Epithelial cell of esophagus (primary cell): ENCODE results near the gene NAA15.
A peak's percentile ranks its signal among the peaks of the same experiment; 100 is the strongest.
"Not testable (repeated sequence)": the region's sequence is repeated elsewhere in the genome, so short reads cannot be mapped to it uniquely, and the experiment has no call there.

Source experiments
- DNase-seq: peaks from one replicate; pipeline ENCODE4 v3.0.0; 2010; ENCODE audit warnings: low read depth
- H3K4me3 ChIP-seq: 2 replicates; pipeline ENCODE4 v1.5.1; 2011; ENCODE audit warnings: mild to moderate bottlenecking, low read length, control low read depth
- TF ChIP-seq, protein P1 (sequence below): IDR thresholded peaks from 2 replicates; pipeline ENCODE4 v1.5.1; 2011; ENCODE audit warnings: low read depth, mild to moderate bottlenecking, low read length, control low read depth, inconsistent platforms; ENCODE audit not compliant: insufficient read depth; ENCODE audit errors: missing control alignments

The NAA15 gene

GRCh38 chr4:139457318-139457717, 156.0 kb downstream of the NAA15 start:
- H3K4me3 ChIP-seq = no peak overlapping the region
- TF ChIP-seq, protein P1, sequence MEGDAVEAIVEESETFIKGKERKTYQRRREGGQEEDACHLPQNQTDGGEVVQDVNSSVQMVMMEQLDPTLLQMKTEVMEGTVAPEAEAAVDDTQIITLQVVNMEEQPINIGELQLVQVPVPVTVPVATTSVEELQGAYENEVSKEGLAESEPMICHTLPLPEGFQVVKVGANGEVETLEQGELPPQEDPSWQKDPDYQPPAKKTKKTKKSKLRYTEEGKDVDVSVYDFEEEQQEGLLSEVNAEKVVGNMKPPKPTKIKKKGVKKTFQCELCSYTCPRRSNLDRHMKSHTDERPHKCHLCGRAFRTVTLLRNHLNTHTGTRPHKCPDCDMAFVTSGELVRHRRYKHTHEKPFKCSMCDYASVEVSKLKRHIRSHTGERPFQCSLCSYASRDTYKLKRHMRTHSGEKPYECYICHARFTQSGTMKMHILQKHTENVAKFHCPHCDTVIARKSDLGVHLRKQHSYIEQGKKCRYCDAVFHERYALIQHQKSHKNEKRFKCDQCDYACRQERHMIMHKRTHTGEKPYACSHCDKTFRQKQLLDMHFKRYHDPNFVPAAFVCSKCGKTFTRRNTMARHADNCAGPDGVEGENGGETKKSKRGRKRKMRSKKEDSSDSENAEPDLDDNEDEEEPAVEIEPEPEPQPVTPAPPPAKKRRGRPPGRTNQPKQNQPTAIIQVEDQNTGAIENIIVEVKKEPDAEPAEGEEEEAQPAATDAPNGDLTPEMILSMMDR = no peak
- DNase-seq = peak; percentile 34

DNA sequence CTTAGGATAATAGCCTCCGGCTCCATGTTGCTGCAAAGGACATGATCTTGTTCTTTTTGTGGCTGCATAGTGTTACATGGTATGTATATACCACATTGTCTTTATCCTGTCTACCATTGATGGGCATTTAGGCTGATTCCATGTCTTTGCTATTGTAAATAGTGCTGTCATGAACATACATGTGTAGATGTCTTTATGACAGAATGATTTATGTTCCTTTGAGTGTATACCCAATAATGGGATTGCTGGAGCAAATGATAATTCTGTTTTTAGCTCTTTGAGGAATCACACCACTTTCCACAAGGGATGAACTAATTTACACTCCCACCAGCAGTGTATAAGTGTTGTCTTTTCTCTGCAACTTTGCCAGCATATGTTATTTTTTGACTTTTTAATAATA, 157.2 kb downstream of the NAA15 start:
- DNase-seq = peak; percentile 18
- no peak overlapping the region for H3K4me3 ChIP-seq
- TF ChIP-seq, protein P1 = no peak

- no peak overlapping the region for H3K4me3 ChIP-seq
- DNase-seq = peak; percentile 34
- TF ChIP-seq, protein P1 = no peak
Observed at GRCh38 chr4:139458999-139459398, 157.7 kb downstream of the NAA15 start.

- TF ChIP-seq, protein P1 = no peak
Observed at GRCh38 chr4:139460565-139460964, 159.3 kb downstream of the NAA15 start.

GRCh38 chr4:139461022-139461628, 159.8 kb downstream of the NAA15 start:
- TF ChIP-seq, protein P1 = no peak
- DNase-seq = no peak

More at GRCh38 chr4:139460565-139460964, 159.3 kb downstream of the NAA15 start:
- no peak for DNase-seq
- no peak overlapping the region for H3K4me3 ChIP-seq

DNA sequence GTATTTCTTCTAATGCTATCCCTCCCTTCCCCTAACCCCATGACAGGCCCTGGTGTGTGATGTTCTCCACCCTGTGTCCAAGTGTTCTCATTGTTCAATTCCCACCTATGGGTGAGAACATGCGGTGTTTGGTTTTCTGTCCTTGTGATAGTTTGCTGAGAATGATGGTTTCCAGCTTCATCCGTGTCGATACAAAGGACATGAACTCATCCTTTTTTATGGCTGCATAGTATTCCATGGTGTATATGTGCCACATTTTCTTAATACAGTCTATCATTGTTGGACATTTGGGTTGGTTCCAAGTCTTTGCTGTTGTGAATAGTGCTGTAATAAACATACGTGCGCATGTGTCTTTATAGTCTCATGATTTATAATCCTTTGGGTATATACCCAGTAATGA, 163.2 kb downstream of the NAA15 start:
- not testable (repeated sequence) for DNase-seq, H3K4me3 ChIP-seq

More at GRCh38 chr4:139461022-139461628, 159.8 kb downstream of the NAA15 start:
- H3K4me3 ChIP-seq = no peak overlapping the region

DNA sequence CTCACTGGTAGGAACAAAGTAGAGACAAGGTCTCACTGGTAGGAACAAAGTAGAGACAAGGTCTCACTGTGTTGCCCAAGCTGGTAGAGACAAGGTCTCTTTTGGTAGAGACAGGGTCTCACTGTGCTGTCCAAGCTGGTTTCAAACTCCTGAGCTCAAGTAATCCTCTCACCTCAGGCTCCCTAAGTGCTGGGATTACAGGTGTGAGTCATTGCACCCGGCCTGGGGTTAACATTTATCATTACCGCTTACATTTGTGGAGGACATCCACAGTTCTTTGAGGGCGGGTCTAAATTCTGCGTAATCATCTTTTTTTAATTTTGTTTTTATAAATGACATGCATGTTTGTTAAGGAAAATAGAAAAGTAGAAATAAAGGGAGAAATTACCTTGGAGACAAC, 164.6 kb downstream of the NAA15 start:
- TF ChIP-seq, protein P1 = no peak
- H3K4me3 ChIP-seq = no peak overlapping the region
- peak; percentile 19 for DNase-seq

- H3K4me3 ChIP-seq, DNase-seq: not testable (repeated sequence)
Observed at GRCh38 chr4:139468756-139469155, 167.5 kb downstream of the NAA15 start.
